ENCODE measurements around the gene SPATA31D4. TPM values are rescaled to one million over a fixed set of nuclear protein-coding genes. Genes with fewer than 3 reads are reported as not detected.

SPATA31D4 gene
- polyA plus RNA-seq, 2 donors = not detected

DNA sequence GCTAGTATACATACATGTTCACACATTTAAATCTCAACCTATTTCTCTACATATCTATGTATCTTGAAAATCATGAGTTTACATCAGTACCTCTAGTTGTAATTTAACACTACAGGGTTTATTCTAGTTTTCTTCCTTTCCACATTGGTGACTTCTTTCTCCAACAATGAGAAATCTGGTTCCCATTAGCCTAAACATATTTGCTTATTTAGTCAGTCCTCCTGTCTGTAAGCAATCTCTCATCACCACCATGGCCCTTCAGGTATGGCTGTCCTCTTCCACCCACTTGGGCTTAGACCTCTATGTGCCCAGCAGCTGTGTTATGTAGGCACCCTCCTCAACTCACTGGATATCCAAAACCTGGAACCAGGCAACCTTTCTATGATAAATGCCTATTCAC is 52.3 kb downstream of the SPATA31D4 start:
- Histone ChIP-seq H3K9me3 (ENCODE audit: control insufficient read depth in 2 of 2, insufficient read depth in 1 of 2, low read depth in 1 of 2, low read length in 1 of 2) (no peaks in the 10 kb centered on the region), H3K4me3 (ENCODE audit: low read depth in 1 of 2, low read length in 2 of 2) (no peak overlapping the region), H3K36me3 (ENCODE audit: control insufficient read depth in 2 of 2, insufficient read depth in 2 of 2, low read length in 1 of 2) (no peaks in the 10 kb centered on the region), H3K4me1 (ENCODE audit: control insufficient read depth in 2 of 2, insufficient read depth in 2 of 2, low read length in 1 of 2) (no peaks in the 10 kb centered on the region), H3K27ac (ENCODE audit: low read depth in 2 of 2, low read length in 1 of 2) (no peak overlapping the region), H3K27me3 (ENCODE audit: control insufficient read depth in 1 of 2, insufficient read depth in 2 of 2, low read length in 2 of 2) (no peaks in the 10 kb centered on the region)

- Histone ChIP-seq H3K36me3 (ENCODE audit: control insufficient read depth in 2 of 2, insufficient read depth in 2 of 2, low read length in 1 of 2) (no peaks in the 10 kb centered on the region), H3K27me3 (ENCODE audit: control insufficient read depth in 1 of 2, insufficient read depth in 2 of 2, low read length in 2 of 2) (no peaks in the 10 kb centered on the region), H3K4me1 (ENCODE audit: control insufficient read depth in 2 of 2, insufficient read depth in 2 of 2, low read length in 1 of 2) (no peaks in the 10 kb centered on the region), H3K9me3 (ENCODE audit: control insufficient read depth in 2 of 2, insufficient read depth in 1 of 2, low read depth in 1 of 2, low read length in 1 of 2) (no peaks in the 10 kb centered on the region), H3K27ac (ENCODE audit: low read depth in 2 of 2, low read length in 1 of 2) (no peak overlapping the region), H3K4me3 (ENCODE audit: low read depth in 1 of 2, low read length in 2 of 2) (no peak overlapping the region)
- WGBS, 2 donors = 83 to 85% methylated on average over 4 of the region's 4 CpGs
Measured at GRCh38 chr9:81981883-81982282, 53.7 kb downstream of the SPATA31D4 start.

Other genes with a start within 250 kb of the SPATA31D4 start
- 10 to 100 TPM; 11.1 to 14.7 TPM for gene TLE1, start 238.9 kb upstream of the SPATA31D4 start, polyA plus RNA-seq
- gene SPATA31D3, start 15.1 kb downstream of the SPATA31D4 start, polyA plus RNA-seq = not detected
- not detected for gene SPATA31D1, start 60.3 kb downstream of the SPATA31D4 start, polyA plus RNA-seq